HG02943 (cell line): ENCODE measurements around the gene MAP7D1.
"Not testable (repeated sequence)": the region's sequence is repeated elsewhere in the genome, so short reads cannot be mapped to it uniquely, and the experiment has no call there.

Experiments used
- ATAC-seq: cut with Tn5 transposase; IDR thresholded peaks from one replicate; pipeline ENCODE4 v1.9.1; 2021; ENCODE audit warnings: mild to moderate bottlenecking, low read depth, moderate library complexity; ENCODE audit not compliant: unreplicated experiment

The MAP7D1 gene

DNA sequence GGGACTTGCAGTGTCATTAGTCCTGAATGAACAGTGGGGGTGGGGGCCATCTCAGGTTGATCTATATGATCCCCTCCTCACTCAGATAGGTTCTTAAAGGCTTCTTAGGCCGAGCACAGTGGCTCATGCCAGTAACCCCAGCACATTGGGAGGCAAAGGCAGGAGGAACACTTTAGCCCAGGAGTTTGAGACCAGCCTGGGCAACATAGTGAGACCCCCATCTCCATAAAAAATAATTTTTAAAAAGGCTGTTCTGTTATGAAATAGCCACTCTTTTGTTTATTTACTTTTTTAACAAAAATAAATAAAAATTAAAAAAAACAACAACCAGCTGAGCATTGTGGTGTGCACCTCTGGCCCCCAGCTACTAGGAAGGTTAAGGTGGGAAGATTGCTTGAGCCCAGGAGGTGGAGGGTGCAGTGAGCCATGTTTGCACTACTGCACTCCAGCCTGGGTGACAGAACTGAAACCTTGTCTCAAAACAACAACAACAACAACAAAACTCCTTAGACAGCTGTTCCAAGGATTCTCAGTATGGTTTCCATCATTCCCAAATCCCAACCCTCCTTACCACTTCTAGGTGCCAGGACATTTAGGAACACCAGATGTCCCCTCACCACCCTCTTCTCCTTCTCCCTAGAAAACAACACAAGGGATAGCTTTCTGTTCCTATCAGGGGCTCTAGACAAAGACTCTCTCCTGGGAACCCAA, 4.7 kb upstream of the MAP7D1 start:
- ATAC-seq, result no peak

DNA sequence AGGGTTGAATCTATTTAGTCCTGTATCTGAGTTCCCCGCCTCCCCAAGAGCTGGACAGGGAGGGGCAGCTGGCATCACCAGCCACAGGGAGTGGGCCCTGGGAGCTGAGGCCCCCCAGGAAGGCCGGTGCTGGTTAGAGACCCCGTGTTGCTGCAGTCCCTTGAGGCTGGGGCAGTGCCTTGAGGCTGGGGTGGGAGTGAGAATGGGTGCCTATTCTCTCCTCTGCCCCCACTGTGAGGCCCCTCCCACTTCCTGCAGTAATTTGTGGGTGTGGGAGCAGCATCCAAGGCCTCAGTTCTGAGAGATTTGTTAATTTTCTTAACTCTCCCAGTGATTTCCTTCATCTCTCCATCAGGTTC, 4.1 kb upstream of the MAP7D1 start:
- ATAC-seq, result no peak

DNA sequence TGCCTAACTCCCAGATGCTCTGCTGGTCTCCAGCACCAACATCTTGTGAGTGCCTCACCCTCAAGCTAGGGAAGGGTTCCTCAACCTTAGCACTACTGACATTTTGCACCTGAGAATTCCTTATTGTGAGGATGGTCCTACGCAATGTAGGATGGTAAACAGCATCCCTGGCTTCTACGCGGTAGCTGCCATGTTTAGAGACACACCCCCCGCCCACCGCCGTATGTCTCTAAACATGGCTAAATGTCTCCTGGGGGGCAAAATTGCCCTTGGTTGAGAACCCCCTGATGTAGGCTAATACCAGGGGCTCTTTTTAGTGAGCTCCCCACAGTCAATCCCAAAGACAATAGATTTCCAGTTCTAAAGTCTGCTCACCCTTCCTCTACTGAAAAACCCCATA, 2.5 kb upstream of the MAP7D1 start:
- no peak for ATAC-seq

GRCh38 chr1:36154335-36154734, 1.6 kb upstream of the MAP7D1 start:
- no peak for ATAC-seq

- ATAC-seq, result no peak
These were observed 1.1 kb upstream of the MAP7D1 start for GRCh38 chr1:36154765-36155407.

DNA sequence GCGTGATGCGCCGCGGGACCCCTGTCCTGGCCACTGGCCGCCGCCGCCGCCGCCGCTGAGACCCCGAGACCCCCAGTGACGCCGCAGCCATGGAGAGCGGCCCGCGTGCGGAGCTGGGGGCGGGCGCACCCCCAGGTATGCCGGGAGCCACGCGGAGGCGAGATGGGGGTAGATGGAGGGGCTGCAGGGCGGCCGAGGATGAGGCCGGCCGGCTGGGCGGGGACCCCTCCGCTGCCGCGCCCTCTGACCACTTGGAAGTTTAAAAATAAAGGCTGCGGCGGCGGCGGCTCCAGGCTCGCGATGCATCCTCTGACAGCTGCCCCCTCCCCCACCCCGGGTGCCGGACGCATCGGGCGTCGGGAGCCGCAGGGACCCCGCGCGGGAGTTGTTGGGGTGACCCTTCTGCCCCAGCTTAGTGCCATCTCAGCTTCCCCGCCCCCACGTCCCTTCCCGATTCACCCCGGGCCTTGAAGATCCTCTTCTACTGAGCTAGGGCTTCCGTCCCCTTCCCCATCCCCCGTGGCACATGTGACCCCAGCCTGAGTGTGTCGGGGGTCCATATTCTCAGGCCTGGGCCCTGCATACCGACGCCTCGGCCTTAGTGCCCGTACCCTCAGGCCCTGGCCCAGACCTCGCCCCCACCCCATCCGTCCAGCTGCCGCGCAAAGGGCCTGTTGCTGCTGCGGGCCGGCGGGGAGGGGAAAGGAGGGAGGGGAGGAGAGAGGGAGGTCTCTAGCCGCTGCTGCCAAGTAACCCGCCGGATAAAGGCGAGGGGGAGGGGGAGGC, 562 bp downstream of the MAP7D1 start:
- no peak for ATAC-seq

GRCh38 chr1:36157115-36157903, 1.3 kb downstream of the MAP7D1 start:
- ATAC-seq, result no peak

- no peak for ATAC-seq
These were observed 2.2 kb downstream of the MAP7D1 start for GRCh38 chr1:36157973-36158826.

GRCh38 chr1:36158827-36159252, 2.9 kb downstream of the MAP7D1 start:
- ATAC-seq, result not testable (repeated sequence)

DNA sequence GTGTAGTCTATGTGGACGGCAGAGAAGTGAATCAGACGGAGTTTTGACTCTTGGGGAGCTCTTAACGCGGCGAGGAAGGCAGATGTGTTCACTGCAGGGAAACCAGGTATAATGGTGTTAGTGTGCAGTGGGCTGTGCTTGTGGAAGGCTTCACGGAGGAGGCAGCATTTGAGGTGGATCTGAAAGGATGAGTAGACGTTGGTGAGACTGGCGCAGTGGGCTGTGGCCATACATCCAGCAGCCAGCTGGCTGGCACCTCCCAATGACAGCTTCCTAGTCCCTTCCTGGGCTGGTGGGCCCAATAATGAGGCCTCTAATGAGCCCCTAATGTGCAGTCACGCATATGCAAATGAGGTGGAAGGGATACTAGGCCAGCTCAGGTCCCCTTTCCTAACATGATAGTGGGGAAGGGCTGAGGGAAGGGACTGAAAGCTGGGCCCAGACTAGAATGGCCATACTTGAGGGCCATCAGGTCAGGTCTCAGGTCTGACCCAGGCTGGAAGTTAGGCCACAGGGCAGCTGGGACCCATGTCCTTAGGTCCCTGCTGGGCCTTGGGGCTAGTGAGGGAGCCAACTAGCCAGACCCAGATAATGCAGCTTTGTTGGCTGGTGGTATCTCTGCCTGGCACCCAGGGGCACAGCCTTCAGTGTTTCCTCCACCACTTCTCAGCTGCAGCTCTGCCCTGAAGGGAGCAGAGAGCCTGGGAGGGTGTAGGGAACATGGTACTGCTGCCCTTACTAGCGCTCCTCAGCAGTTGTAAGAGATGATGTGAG, 3.8 kb downstream of the MAP7D1 start:
- ATAC-seq, result no peak

DNA sequence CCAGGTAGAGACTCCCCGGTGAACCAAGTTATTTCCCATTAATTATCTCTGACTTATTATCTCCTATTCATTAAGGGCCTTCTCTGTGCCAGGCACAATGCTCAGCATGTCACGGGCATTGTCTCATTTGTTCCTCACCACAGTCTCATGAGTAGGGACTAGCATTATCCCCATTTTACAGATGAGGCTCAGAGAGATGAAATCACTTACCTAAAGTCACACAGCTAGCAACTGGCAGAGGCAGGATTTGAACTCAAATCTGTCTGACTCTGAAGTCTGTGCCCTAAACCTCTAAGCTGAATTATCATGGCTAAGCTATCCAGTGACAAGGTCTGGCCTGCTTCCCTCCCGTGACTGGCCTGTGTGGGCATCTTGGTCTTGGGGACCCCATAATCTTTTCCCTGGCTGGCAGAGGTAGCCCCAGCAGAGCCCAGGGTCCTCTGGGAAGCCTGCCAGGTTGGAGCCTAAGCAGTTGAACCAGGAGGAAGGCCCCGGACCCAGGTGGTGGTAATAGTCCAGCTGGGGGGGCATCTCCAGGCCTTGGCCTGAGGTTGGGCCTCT, 4.5 kb downstream of the MAP7D1 start:
- no peak for ATAC-seq

- no peak for ATAC-seq
These were observed 5.1 kb downstream of the MAP7D1 start for GRCh38 chr1:36160949-36161485.

GRCh38 chr1:36161641-36162531, 5.9 kb downstream of the MAP7D1 start:
- ATAC-seq, result no peak

DNA sequence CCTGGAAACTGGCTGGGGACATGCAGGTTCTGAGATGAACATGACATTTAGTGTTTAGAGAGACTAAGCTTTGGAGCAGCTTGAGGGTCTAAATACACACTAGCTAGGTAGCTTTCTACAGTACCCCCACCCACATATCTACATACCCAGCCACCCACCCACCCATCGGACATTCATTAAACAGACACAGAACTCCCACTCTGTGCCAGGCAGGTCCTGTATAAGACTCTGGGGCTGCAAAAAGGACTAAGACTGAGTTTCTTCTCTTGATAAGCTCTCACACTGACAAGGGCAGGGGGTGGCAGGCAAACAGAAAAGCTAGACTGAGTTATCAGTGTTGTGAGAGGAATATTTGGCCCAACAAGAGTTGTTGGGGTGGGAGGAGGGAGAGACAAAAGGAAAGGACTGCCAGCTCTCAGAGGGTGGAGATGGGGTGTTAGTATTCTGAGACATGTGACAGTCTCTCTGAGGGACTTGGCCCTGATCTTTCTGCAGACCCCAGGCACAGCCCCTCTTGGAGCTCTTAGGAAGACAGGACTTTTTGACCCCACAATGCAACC, 6.8 kb downstream of the MAP7D1 start:
- no peak for ATAC-seq

DNA sequence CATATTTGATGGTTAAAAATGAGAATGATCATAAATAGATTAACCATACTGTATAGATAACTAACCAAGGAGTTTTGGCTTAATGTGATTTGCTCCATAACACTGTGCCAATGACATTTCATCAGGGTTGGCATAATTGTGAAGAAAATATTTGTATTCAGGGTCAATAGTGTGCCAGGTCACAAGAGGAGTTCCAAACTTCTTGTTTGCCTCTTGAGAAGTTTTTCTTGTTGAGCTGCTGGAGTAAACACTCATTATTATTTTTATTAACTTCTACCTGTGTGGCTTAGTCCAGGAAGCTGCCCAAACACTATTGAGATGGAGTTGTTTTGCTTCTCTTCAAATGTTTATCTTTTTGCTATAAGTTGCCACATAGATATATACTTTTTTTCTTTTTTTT, 7.5 kb downstream of the MAP7D1 start:
- no peak for ATAC-seq

- ATAC-seq, result no peak
These were observed 8.4 kb downstream of the MAP7D1 start for GRCh38 chr1:36164361-36164760.

- ATAC-seq, result no peak
These were observed 9.2 kb downstream of the MAP7D1 start for GRCh38 chr1:36165145-36165544.
